AG08396 (cell line): Measurements from ENCODE around the gene COPE.
"Not testable (repeated sequence)": the region's sequence is repeated elsewhere in the genome, so short reads cannot be mapped to it uniquely, and the experiment has no call there.

Source experiments
- DNase-seq: peaks from one replicate; pipeline ENCODE4 v3.0.0; 2012; ENCODE audit warnings: low spot score, mixed read lengths

Gene COPE

DNA sequence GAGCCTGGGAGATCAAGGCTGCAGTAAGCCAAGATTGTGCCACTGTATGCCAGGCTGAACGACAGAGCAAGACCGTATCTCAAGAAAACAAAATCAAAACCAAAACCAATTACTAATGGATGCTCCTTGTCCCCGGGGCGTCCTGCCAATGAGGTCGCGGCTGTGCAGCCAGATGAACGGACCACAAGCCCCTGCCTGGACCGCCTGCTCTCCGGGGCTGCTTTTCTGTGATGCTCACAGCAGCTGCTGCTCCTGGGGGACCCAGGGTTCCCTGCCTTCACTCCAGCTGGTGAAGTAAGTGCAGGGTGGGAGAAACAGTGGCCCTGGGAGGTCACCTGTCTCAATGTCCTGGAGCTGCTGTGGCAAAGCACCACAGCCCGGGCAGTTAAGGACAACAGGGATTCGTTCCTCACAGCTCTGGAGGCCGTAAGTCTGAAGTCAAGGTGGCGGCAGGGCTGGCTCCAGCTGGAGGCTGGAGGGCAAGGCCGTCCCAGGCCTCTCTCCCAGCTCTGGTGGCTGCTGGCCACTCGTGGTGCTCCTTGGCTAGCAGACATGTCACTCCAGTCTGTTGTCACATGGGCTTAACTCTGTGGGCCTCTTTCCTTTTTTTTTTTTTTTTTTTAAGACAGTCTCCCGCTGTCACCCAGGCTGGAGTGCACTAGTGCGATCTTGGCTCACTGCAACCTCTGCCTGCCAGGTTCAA is 10.1 kb downstream of the COPE start:
- DNase-seq = no peak

DNA sequence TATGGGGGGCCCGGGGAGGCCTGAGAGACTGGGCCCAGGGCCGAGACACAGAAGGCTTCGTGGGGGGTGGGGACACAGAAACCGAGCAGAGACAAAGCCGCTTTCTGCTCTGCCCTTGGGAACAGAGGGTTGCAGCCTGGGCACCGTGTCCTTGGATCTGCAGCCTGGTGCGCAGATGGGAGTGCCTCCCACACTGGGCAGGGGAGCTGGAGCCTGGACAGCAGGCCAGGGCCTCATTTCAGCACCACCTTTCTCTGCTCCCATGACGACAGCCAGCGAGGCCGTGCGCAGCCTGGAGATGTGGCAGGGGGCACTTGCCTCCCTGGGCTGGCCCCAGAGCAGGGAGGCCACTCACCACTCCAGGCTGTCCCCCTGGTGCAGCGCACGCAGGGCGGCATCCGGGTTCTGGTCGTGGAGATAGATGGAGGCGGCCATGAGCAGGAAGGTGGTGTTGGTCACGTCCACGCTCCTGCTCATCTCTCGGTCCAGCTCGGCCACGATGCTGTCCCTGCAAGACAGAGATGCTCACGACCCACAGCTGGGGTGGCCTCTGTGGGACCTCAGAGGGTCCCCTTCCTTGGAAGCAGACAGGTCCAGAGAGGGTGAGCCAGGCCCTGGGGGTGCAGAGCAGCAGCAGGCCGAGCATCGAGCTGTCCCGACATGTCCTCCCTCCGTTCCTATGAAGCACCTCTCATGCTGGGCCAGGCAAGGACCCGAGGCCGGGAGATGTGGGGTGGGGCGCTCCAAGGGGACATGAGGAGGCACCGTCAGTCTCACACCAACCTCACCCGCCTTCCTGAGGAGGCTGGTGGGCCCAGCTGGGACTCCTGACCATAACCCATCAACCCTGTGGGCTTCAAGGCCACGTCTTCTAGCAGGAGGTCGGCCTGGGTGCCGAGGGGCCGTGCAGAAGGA is 12.3 kb downstream of the COPE start:
- no peak for DNase-seq

- DNase-seq = no peak
Observed at GRCh38 chr19:18905513-18906236, 13.5 kb downstream of the COPE start.

GRCh38 chr19:18905058-18905456 is 14.1 kb downstream of the COPE start:
- DNase-seq = no peak

DNA sequence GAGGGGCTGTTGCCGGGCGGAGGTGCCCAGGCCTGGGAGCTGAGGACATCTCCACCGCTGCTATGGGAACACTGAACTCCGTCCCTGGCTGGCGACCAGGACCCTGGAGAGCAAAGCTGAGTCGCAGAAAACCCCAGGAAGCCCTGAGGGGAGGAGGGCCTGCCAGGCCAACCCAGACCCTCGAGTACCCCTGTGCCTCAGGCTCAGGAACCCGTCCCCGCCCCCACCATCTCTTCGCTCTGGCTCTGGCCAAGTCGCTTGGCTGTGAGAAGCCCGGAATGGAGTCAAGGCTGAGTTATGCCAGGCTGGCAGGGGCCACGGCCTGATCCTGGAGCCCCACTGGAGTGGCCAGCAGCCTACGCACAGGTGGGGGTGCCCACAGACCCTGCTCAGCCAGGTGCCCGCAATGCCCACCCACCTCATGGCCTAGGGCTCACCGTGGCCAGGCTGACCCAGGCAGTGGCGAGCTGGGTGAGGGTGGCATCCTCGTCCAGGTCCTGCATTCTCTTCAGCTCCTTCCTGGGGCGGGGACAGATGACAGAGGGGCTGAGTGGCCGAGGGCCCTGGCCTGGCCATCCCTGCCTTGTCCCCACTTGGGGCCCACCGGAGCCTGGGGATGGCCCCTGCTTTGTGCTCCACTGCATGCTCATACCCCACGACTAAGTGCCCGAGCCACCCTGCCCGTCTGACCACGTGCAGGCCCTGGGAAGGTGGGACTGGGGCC is 14.7 kb downstream of the COPE start:
- no peak for DNase-seq

DNA sequence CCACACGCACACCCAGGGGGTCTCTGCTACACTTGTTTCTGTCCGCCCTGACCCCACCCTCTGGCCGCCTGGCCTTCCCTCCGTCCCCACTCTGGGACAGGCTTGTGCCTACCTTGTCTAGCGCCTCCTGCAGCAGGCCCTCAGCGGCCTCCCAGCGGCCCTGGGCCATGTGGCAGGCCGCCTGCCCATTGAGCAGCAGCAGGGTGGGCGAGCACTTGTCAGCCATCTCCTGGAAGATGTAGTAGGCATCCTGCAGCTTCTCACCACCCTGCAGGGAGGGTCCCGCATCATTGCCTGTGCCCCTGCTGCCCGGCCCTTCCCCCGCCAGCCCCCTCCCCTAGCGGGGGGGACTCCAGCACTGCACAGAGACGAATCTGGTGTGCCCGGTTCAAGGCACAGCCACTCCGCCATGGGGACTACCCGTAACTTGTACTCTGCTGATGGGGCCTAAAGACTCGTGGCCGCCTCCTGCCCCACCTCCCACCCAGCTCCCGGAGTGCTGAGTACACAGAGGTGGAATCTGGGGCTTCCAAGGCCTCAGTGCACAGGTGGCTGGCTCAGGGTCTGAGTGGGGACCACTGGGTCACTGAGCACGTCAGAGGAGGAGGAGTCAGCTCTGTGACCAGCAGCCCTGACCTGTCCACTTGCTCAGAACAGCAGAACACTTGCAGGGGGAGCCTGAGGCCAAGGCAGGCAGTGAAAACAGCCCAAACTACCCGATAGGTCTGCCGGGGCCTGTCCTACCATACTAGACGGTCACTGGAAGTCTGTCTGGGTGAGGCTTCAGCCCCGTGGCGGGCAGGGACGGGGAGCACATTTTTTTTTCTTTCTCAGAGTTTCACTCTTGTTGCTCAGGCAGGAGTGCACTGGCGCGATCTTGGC is 15.8 kb downstream of the COPE start:
- no peak for DNase-seq

GRCh38 chr19:18902519-18902918 is 16.7 kb downstream of the COPE start:
- not testable (repeated sequence) for DNase-seq

DNA sequence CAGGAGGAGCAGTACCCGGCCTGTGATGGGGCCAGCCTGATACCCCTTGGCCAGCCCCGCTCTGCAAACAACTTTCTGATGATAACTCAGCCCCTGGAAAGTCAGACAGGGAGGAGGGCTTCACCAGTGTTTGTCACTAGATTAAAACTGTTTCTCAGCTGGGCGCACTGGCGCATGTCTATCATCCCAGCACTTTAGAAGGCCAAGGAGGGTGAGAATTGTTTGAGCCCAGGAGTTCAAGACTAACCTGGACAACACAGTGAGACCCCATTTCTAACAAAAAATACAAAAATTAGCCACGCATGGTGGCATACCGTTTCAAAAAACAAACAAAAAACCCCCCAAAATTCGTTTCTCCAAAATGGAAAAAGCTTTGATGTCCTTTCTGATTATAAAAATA is 17.7 kb downstream of the COPE start:
- DNase-seq = no peak

GRCh38 chr19:18900700-18901481 is 18.3 kb downstream of the COPE start:
- no peak for DNase-seq

GRCh38 chr19:18899624-18900560 is 19.3 kb downstream of the COPE start:
- no peak for DNase-seq

DNA sequence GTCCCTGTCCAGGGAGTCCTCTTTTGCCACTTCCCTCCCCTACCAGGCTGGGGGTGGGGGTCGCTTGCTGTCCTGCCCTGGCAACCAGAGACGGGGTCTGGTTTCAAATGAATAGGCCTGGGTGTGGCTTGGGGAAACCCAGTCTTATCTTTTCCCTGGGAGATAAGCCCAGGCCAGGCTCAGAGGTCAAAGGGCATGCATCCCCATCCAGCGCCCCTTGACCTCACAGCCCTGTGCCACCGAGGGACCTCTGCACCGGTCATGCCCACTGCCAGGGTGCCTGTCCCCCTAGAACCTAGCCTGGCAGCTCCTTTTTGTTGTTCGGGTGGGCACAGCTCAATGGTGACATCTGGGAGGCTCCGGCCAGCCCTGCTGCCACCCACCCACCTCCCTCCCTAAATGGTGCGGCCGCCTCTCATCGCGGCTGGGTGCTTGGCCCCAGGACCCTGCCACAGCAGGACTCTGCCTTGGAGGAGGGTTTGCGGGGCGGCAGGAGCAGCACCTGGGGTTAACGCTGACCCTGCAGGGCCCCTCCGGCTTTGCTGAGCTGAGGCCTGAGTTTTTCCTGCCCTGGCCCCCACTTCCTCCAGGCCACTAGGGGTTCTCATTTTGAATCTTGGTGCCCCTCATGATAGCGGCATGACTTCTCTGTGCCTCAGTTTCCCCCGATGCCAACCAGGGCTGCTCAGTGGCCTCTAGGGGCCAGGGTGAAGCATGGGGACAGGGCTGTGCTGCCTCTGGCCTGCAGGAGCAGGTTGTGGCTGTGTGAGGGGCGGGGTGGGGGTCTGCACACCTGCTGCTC is 20.4 kb downstream of the COPE start:
- no peak for DNase-seq

- DNase-seq = no peak
Observed at GRCh38 chr19:18898081-18898606, 21.0 kb downstream of the COPE start.

DNA sequence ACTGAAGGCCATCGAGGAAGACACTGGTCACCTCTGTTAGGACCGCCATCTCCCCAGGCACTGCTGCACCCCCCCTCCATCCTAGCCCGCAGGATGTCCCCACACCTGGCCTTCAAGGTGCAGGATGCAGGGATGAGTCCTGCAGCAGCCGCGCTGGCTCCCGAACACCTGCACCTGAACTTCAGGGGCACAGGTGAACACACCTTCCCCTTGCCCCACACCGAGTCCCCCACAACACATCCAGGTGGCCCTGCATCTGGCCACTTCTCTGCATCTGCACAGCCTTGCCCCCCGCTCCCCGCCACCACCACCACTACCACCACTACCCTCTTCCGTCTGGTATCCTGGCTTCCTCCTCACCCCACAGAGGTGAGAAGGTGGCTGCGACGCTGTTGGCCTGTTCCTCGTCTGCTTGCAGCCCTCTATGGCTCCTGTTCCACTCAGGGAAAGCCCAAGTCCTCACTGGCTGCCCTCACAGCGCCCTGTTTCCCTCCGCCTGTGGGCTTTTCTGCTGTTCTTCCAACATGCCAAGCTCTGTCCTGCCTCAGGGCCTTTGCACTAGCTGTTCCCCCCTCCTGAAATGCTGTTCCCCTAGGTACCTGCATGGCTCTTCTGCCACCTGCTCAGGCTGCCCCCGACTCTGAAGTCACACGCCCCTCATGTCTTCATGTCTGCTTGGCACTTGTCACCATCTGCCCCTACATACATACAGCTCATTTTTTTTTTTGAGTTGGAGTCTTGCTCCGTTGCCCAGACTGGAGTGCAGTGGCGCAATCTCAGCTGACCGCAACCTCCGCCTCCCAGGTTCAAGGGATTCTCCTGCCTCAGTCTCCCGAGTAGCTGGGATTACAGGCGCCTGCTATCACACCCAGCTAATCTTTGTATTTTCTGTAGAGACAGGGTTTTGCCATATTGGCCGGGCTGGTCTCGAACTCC is 21.8 kb downstream of the COPE start:
- DNase-seq = no peak

GRCh38 chr19:18896421-18896841 is 22.8 kb downstream of the COPE start:
- DNase-seq = peak; percentile 49

DNA sequence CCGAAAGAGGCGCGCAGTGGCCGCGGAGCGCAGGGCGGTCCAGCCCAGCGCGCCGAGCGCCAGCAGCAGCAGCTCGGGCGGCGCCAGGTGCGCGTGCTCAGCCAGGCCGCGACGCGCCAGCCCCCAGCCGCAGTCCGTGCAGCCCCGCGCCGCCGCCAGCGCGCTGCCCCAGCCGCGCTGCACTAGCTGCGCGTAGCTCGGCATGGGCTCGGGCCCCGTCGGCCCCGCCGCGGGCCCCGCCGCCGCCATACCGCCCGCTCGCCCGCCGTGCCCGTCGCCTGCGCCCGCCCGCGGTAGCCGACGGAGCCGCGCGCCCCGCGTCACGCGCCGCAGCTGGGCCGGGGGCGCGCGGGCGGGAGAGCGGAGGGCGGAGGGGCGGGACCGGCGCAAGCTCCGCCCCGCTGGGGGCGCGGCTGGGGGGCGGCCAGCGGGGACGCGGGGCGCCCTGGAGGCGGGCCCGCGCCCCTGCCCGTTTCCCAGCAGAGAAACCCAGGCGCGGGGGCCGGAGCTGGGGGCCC is 23.3 kb downstream of the COPE start, which contains the start of gene CERS1:
TSS of gene CERS1 (minus strand) at position 335 of the 518 bp plus-strand sequence. CDS start at position 249, 86 bp downstream.
- DNase-seq = peak; percentile 60
